Endothelial cell (in vitro differentiated cells): ENCODE results near the gene PRKAG2. TPM values are rescaled to one million over a fixed set of nuclear protein-coding genes. Genes with fewer than 3 reads are reported as not detected.

Source experiments
- DNase-seq: peaks from one replicate; pipeline ENCODE4 v3.0.0; 2021; ENCODE audit warnings: low spot score
- H3K27ac Mint-ChIP-seq: one replicate; pipeline ENCODE4 v1.8.0; 2021; ENCODE audit warnings: mixed read lengths, inconsistent platforms; ENCODE audit not compliant: unreplicated experiment
- H3K27me3 Mint-ChIP-seq: one replicate; pipeline ENCODE4 v1.8.0; 2021; ENCODE audit warnings: mild to moderate bottlenecking, moderate library complexity, mixed read lengths, inconsistent platforms; ENCODE audit not compliant: unreplicated experiment
- H3K36me3 Mint-ChIP-seq: one replicate; pipeline ENCODE4 v1.8.0; 2021; ENCODE audit warnings: mild to moderate bottlenecking, low read depth, mixed read lengths, inconsistent platforms; ENCODE audit not compliant: unreplicated experiment
- H3K4me1 Mint-ChIP-seq: one replicate; pipeline ENCODE4 v1.8.0; 2021; ENCODE audit warnings: mild to moderate bottlenecking, mixed read lengths, inconsistent platforms; ENCODE audit not compliant: unreplicated experiment
- H3K4me3 Mint-ChIP-seq: one replicate; pipeline ENCODE4 v1.8.0; 2021; ENCODE audit warnings: mild to moderate bottlenecking, mixed read lengths, inconsistent platforms; ENCODE audit not compliant: unreplicated experiment
- H3K9me3 Mint-ChIP-seq: one replicate; pipeline ENCODE4 v1.8.0; 2021; ENCODE audit warnings: mixed read lengths, inconsistent platforms; ENCODE audit not compliant: unreplicated experiment
- total RNA-seq: library from RNA; stranded (reverse); fragmentation: NEBNext Ultra II Directional; extraction: Animal tissue kit (Norgen Biotek cat#: 25700); gene quantifications from one replicate; pipeline ENCODE4 v1.2.1, GENCODE V29; 2021; ENCODE audit not compliant: unreplicated experiment
- TF ChIP-seq, protein P1 (sequence below): fragments of 200-600 bp; sonication (generic); IDR thresholded peaks from one replicate; pipeline ENCODE4 v1.5.0; 2021; ENCODE audit warnings: antibody characterized with exemption; ENCODE audit not compliant: unreplicated experiment

Gene PRKAG2
- total RNA-seq, 1 donor from 2014 or later: 16.0 TPM

DNA sequence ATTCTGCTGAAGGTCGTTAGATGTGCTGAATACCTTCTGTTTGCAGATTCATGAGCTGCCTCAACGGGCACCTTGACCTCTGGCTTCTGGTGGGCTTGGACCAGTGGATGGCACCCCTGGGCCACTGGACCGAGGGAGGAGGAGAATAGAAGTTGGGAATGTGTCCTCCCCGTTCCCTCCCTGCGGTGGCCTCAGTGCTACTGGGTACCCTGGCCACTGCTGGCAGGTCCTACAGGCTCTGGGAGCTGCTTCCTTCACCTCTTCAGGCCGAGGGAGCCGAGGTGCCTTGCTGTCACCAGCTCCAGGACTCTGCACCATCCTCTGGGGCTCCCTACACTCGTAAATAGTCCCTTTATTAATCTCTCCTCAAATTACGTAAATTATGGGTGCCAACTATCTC is 47.1 kb upstream of the PRKAG2 start:
- Mint-ChIP-seq H3K27ac (no peak overlapping the region), H3K4me1 (peaks cover 2% of the 10 kb centered on the region), H3K4me3 (no peak overlapping the region), H3K9me3 (no peaks in the 10 kb centered on the region), H3K27me3 (peaks cover 8% of the 10 kb centered on the region), H3K36me3 (no peaks in the 10 kb centered on the region)
- TF ChIP-seq, protein P1, sequence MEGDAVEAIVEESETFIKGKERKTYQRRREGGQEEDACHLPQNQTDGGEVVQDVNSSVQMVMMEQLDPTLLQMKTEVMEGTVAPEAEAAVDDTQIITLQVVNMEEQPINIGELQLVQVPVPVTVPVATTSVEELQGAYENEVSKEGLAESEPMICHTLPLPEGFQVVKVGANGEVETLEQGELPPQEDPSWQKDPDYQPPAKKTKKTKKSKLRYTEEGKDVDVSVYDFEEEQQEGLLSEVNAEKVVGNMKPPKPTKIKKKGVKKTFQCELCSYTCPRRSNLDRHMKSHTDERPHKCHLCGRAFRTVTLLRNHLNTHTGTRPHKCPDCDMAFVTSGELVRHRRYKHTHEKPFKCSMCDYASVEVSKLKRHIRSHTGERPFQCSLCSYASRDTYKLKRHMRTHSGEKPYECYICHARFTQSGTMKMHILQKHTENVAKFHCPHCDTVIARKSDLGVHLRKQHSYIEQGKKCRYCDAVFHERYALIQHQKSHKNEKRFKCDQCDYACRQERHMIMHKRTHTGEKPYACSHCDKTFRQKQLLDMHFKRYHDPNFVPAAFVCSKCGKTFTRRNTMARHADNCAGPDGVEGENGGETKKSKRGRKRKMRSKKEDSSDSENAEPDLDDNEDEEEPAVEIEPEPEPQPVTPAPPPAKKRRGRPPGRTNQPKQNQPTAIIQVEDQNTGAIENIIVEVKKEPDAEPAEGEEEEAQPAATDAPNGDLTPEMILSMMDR: no peak
- DNase-seq: no peak

DNA sequence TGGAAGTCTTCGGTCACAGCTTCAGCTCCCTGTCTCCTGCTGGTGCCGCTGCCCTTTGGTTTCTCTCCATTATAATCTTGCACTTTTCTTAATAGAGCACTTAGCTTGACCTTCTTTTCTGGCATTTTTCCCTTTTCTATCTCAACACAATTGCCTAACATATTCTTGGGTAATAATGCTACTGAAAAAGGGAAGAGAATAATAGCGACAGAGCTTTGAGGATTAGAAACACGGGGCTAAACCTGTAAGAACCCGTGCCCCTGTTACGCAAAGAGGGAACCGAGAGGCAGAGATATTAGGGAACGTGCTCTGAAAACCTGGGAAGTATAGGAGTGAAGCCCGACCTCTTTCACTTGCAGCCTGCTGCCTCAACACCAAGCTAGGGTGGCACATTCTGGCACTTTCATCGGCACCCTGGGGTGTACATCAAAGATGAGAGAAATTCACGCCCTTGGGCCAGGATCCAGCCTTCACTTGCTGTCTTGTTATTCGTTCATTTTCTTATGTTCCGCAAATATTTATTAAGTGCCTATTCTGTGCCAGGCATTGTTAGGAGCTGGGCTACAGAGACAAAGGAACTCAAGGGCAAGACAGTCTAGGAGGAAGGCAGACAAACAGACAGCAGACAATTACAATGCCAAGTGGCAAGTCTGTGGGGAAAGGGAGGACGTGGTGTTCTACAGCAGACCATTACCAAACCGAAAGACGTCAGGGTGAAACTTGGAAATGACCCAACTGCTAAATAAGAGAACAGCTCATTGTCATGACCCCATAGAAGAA is 46.4 kb upstream of the PRKAG2 start:
- Mint-ChIP-seq H3K4me3 (no peak overlapping the region), H3K27me3 (peaks cover 8% of the 10 kb centered on the region), H3K27ac (no peak overlapping the region), H3K9me3 (no peaks in the 10 kb centered on the region), H3K4me1 (peaks cover 2% of the 10 kb centered on the region), H3K36me3 (no peaks in the 10 kb centered on the region)
- no peak for DNase-seq
- TF ChIP-seq, protein P1: no peak

DNA sequence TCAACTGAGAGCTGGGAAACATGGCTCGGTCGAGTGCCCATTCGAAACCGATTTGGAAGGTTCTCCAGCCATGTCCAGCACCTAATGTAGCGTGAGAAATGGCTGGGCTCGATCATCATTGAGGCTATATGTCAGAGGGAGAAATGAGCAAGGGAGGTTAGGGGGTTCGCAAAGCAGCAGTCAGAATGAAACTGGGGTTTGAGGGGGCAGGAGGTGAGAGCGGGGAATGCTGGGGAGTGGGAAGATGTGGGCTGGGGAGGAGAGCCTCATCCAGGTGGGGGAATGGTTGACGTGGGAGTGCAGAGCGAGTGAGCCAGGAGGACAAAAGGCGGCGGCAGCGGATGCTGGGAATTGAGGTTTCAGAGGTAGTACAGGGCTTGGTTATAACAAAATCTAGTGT is 44.5 kb upstream of the PRKAG2 start:
- Mint-ChIP-seq H3K4me1 (peaks cover 2% of the 10 kb centered on the region), H3K4me3 (no peak overlapping the region), H3K9me3 (no peaks in the 10 kb centered on the region), H3K27me3 (peaks cover 8% of the 10 kb centered on the region), H3K36me3 (no peaks in the 10 kb centered on the region), H3K27ac (no peak overlapping the region)
- TF ChIP-seq, protein P1: no peak
- no peak for DNase-seq

DNA sequence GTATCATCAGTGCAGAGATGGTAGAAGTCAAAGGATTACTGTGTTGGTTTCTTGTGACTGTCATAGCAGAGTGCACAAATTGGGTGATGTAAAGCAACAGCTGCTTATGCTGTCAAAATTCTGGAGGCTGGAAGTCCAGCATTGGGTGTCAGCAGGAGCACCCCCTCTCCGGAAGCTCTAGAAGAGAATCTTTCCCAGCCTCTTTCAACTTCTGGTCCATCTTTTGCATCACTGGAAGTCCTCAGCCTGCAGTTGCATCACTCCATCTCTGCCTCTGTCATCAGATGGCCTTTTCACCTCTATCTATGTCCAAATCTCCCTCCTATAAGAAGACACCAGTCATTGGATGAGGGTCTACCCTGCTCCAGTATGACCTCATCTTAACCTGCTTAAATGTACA is 43.6 kb upstream of the PRKAG2 start:
- no peak overlapping the region for H3K4me3 Mint-ChIP-seq
- H3K9me3 Mint-ChIP-seq: no peaks in the 10 kb centered on the region
- peaks cover 2% of the 10 kb centered on the region for H3K4me1 Mint-ChIP-seq
- peaks cover 8% of the 10 kb centered on the region for H3K27me3 Mint-ChIP-seq
- no peak for DNase-seq
- TF ChIP-seq, protein P1: no peak
- no peaks in the 10 kb centered on the region for H3K36me3 Mint-ChIP-seq
- no peak overlapping the region for H3K27ac Mint-ChIP-seq

DNA sequence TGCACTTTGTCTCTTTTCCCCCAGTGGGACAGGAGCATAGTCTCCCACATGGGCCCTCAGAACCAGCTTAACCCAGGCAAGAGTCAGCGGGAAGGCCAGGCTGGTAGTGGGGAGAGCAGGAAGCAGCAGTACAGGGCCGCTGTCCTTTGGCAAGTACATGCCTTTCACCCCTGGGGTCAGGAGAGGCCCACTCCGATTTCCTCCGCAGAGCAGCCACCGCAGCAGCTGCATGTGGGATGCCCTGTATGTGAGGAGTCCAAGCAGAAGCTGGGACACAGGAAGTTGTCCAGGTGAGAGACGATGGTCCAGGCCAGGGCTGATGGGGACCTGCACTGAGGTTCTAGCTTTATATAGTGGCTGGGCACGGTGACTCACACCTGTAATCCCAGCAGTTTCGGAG is 42.7 kb upstream of the PRKAG2 start:
- Mint-ChIP-seq H3K36me3 (no peaks in the 10 kb centered on the region), H3K4me3 (no peak overlapping the region), H3K27ac (no peak overlapping the region), H3K27me3 (peaks cover 10% of the 10 kb centered on the region), H3K4me1 (peaks cover 2% of the 10 kb centered on the region), H3K9me3 (no peaks in the 10 kb centered on the region)
- TF ChIP-seq, protein P1: no peak
- no peak for DNase-seq
